ENCODE results near the gene KRT77.

KRT77 gene

GRCh38 chr12:52691076-52691840 lies 12.1 kb downstream of the KRT77 start:
- peak overlapping the region; percentile 69; the same call in 1 of the 2 replicates for H3K4me3 ChIP-seq (ENCODE audit: low read length)
- H3K9me3 ChIP-seq (ENCODE audit: insufficient read depth, low read depth, low read length), result no peaks in the 10 kb centered on the region
- H3K4me1 ChIP-seq (ENCODE audit: insufficient read depth, low read length), result peaks cover 2% of the 10 kb centered on the region; the same call in 1 of the 2 replicates
- no peak overlapping the region for H3K27ac ChIP-seq (ENCODE audit: low read length)
- H3K9ac ChIP-seq (ENCODE audit: low read depth, low read length), result peak overlapping the region; percentile 67; the same call in 1 of the 2 replicates
- H3K27me3 ChIP-seq (ENCODE audit: insufficient read depth, low read length), result peaks cover 60% of the 10 kb centered on the region
- no peaks in the 10 kb centered on the region for H3K36me3 ChIP-seq (ENCODE audit: insufficient read depth, low read depth, low read length)

GRCh38 chr12:52690351-52691075 lies 12.8 kb downstream of the KRT77 start:
- Histone ChIP-seq H3K9ac (ENCODE audit: low read depth, low read length) (peak overlapping the region; percentile 67; the same call in 1 of the 2 replicates), H3K27me3 (ENCODE audit: insufficient read depth, low read length) (peaks cover 60% of the 10 kb centered on the region), H3K4me1 (ENCODE audit: insufficient read depth, low read length) (peaks cover 2% of the 10 kb centered on the region; the same call in 1 of the 2 replicates), H3K9me3 (ENCODE audit: insufficient read depth, low read depth, low read length) (no peaks in the 10 kb centered on the region), H3K4me3 (ENCODE audit: low read length) (peak overlapping the region; percentile 69; the same call in 1 of the 2 replicates), H3K27ac (ENCODE audit: low read length) (no peak overlapping the region), H3K36me3 (ENCODE audit: insufficient read depth, low read depth, low read length) (no peaks in the 10 kb centered on the region)

- H3K27me3 ChIP-seq (ENCODE audit: insufficient read depth, low read length), result peaks cover 60% of the 10 kb centered on the region
- H3K36me3 ChIP-seq (ENCODE audit: insufficient read depth, low read depth, low read length), result no peaks in the 10 kb centered on the region
- H3K4me1 ChIP-seq (ENCODE audit: insufficient read depth, low read length), result peaks cover 2% of the 10 kb centered on the region; the same call in 1 of the 2 replicates
- H3K9ac ChIP-seq (ENCODE audit: low read depth, low read length), result no peak overlapping the region
- H3K27ac ChIP-seq (ENCODE audit: low read length), result no peak overlapping the region
- no peaks in the 10 kb centered on the region for H3K9me3 ChIP-seq (ENCODE audit: insufficient read depth, low read depth, low read length)
- no peak overlapping the region for H3K4me3 ChIP-seq (ENCODE audit: low read length)
These were observed 13.4 kb downstream of the KRT77 start for GRCh38 chr12:52689936-52690335.

GRCh38 chr12:52689239-52689638 lies 14.1 kb downstream of the KRT77 start:
- H3K36me3 ChIP-seq (ENCODE audit: insufficient read depth, low read depth, low read length), result no peaks in the 10 kb centered on the region
- H3K9me3 ChIP-seq (ENCODE audit: insufficient read depth, low read depth, low read length), result no peaks in the 10 kb centered on the region
- H3K9ac ChIP-seq (ENCODE audit: low read depth, low read length), result no peak overlapping the region
- H3K27ac ChIP-seq (ENCODE audit: low read length), result no peak overlapping the region
- H3K4me3 ChIP-seq (ENCODE audit: low read length), result no peak overlapping the region
- H3K4me1 ChIP-seq (ENCODE audit: insufficient read depth, low read length), result peaks cover 2% of the 10 kb centered on the region; the same call in 1 of the 2 replicates
- H3K27me3 ChIP-seq (ENCODE audit: insufficient read depth, low read length), result peaks cover 61% of the 10 kb centered on the region

GRCh38 chr12:52688481-52688880 lies 14.8 kb downstream of the KRT77 start:
- no peak overlapping the region for H3K4me3 ChIP-seq (ENCODE audit: low read length)
- peaks cover 2% of the 10 kb centered on the region; the same call in 1 of the 2 replicates for H3K4me1 ChIP-seq (ENCODE audit: insufficient read depth, low read length)
- no peak overlapping the region for H3K27ac ChIP-seq (ENCODE audit: low read length)
- H3K36me3 ChIP-seq (ENCODE audit: insufficient read depth, low read depth, low read length), result no peaks in the 10 kb centered on the region
- peaks cover 64% of the 10 kb centered on the region for H3K27me3 ChIP-seq (ENCODE audit: insufficient read depth, low read length)
- H3K9ac ChIP-seq (ENCODE audit: low read depth, low read length), result no peak overlapping the region
- H3K9me3 ChIP-seq (ENCODE audit: insufficient read depth, low read depth, low read length), result no peaks in the 10 kb centered on the region

- H3K9me3 ChIP-seq (ENCODE audit: insufficient read depth, low read depth, low read length), result no peaks in the 10 kb centered on the region
- no peaks in the 10 kb centered on the region for H3K36me3 ChIP-seq (ENCODE audit: insufficient read depth, low read depth, low read length)
- no peak overlapping the region for H3K9ac ChIP-seq (ENCODE audit: low read depth, low read length)
- no peak overlapping the region for H3K4me3 ChIP-seq (ENCODE audit: low read length)
- peaks cover 2% of the 10 kb centered on the region; the same call in 1 of the 2 replicates for H3K4me1 ChIP-seq (ENCODE audit: insufficient read depth, low read length)
- no peak overlapping the region for H3K27ac ChIP-seq (ENCODE audit: low read length)
- H3K27me3 ChIP-seq (ENCODE audit: insufficient read depth, low read length), result peaks cover 57% of the 10 kb centered on the region
These were observed 15.6 kb downstream of the KRT77 start for GRCh38 chr12:52687497-52688385.

GRCh38 chr12:52686756-52687487 lies 16.4 kb downstream of the KRT77 start:
- peaks cover 2% of the 10 kb centered on the region; the same call in 1 of the 2 replicates for H3K4me1 ChIP-seq (ENCODE audit: insufficient read depth, low read length)
- H3K36me3 ChIP-seq (ENCODE audit: insufficient read depth, low read depth, low read length), result no peaks in the 10 kb centered on the region
- H3K9ac ChIP-seq (ENCODE audit: low read depth, low read length), result no peak overlapping the region
- H3K27me3 ChIP-seq (ENCODE audit: insufficient read depth, low read length), result peaks cover 56% of the 10 kb centered on the region
- H3K27ac ChIP-seq (ENCODE audit: low read length), result no peak overlapping the region
- no peaks in the 10 kb centered on the region for H3K9me3 ChIP-seq (ENCODE audit: insufficient read depth, low read depth, low read length)
- no peak overlapping the region for H3K4me3 ChIP-seq (ENCODE audit: low read length)

GRCh38 chr12:52686063-52686462 lies 17.3 kb downstream of the KRT77 start:
- Histone ChIP-seq H3K4me3 (ENCODE audit: low read length) (no peak overlapping the region), H3K9ac (ENCODE audit: low read depth, low read length) (no peak overlapping the region), H3K27ac (ENCODE audit: low read length) (no peak overlapping the region), H3K4me1 (ENCODE audit: insufficient read depth, low read length) (no peaks in the 10 kb centered on the region; the same call in 1 of the 2 replicates), H3K9me3 (ENCODE audit: insufficient read depth, low read depth, low read length) (no peaks in the 10 kb centered on the region), H3K27me3 (ENCODE audit: insufficient read depth, low read length) (peaks cover 49% of the 10 kb centered on the region), H3K36me3 (ENCODE audit: insufficient read depth, low read depth, low read length) (no peaks in the 10 kb centered on the region)

- Histone ChIP-seq H3K36me3 (ENCODE audit: insufficient read depth, low read depth, low read length) (no peaks in the 10 kb centered on the region), H3K4me3 (ENCODE audit: low read length) (no peak overlapping the region), H3K27ac (ENCODE audit: low read length) (no peak overlapping the region), H3K9me3 (ENCODE audit: insufficient read depth, low read depth, low read length) (no peaks in the 10 kb centered on the region), H3K9ac (ENCODE audit: low read depth, low read length) (no peak overlapping the region), H3K27me3 (ENCODE audit: insufficient read depth, low read length) (peaks cover 43% of the 10 kb centered on the region), H3K4me1 (ENCODE audit: insufficient read depth, low read length) (no peaks in the 10 kb centered on the region; the same call in 1 of the 2 replicates)
These were observed 17.9 kb downstream of the KRT77 start for GRCh38 chr12:52685406-52685890.

GRCh38 chr12:52684431-52684830 lies 18.9 kb downstream of the KRT77 start:
- no peaks in the 10 kb centered on the region for H3K9me3 ChIP-seq (ENCODE audit: insufficient read depth, low read depth, low read length)
- H3K4me3 ChIP-seq (ENCODE audit: low read length), result no peak overlapping the region
- no peaks in the 10 kb centered on the region for H3K4me1 ChIP-seq (ENCODE audit: insufficient read depth, low read length)
- H3K27me3 ChIP-seq (ENCODE audit: insufficient read depth, low read length), result peaks cover 33% of the 10 kb centered on the region
- H3K27ac ChIP-seq (ENCODE audit: low read length), result no peak overlapping the region
- H3K9ac ChIP-seq (ENCODE audit: low read depth, low read length), result no peak overlapping the region
- H3K36me3 ChIP-seq (ENCODE audit: insufficient read depth, low read depth, low read length), result no peaks in the 10 kb centered on the region
